Breast epithelium (tissue), 4 donors: ENCODE data around the gene IL12RB1. TPM values are rescaled to one million over a fixed set of nuclear protein-coding genes. Genes with fewer than 3 reads are reported as not detected.
A peak's percentile ranks its signal among the peaks of the same experiment; 100 is the strongest.
"Not testable (repeated sequence)": the region's sequence is repeated elsewhere in the genome, so short reads cannot be mapped to it uniquely, and the experiment has no call there.

Experiments
- DNase-seq, 2 donors: peaks; one replicate each; pipeline ENCODE4 v3.0.0-alpha.2; 2019; ENCODE audit warnings: low spot score in 2 of 2
- H3K27ac ChIP-seq, 2 donors: fragments of 200-600 bp; sonication (generic) in 1 of 2; one replicate each; pipeline ENCODE4 v1.5.1; 2016 to 2019; ENCODE audit warnings: mild to moderate bottlenecking in 1 of 2
- H3K27me3 ChIP-seq, 2 donors: fragments of 200-600 bp; sonication (generic) in 1 of 2; one replicate each; pipeline versions ENCODE4 v1.5.1 to v1.6.0; 2017 to 2019; ENCODE audit warnings: control low read depth in 1 of 2, mild to moderate bottlenecking in 1 of 2
- H3K36me3 ChIP-seq: fragments of 200-600 bp; one replicate; pipeline ENCODE4 v1.5.1; 2019
- H3K4me1 ChIP-seq, 2 donors: fragments of 200-600 bp; sonication (generic); one replicate each; pipeline ENCODE4 v1.5.1; 2016 to 2019; ENCODE audit warnings: control low read depth in 1 of 2
- H3K4me3 ChIP-seq, 3 donors: fragments of 200-600 bp; sonication (generic); 1 replicate in 2 of 3; 2 replicates in 1 of 3; pipeline ENCODE4 v1.5.1; 2016 to 2019; ENCODE audit warnings: mild to moderate bottlenecking in 3 of 3, moderate library complexity in 2 of 3
- H3K9me3 ChIP-seq, 2 donors: fragments of 200-600 bp; sonication (generic) in 1 of 2; one replicate each; pipeline ENCODE4 v1.5.1; 2016 to 2019; ENCODE audit warnings: control low read depth in 1 of 2
- CTCF ChIP-seq, 3 donors: fragments of 450-650 bp; IDR thresholded peaks; one replicate each; pipeline ENCODE4 v1.5.1; 2016 to 2017; ENCODE audit warnings: antibody characterized with exemption in 3 of 3, mild to moderate bottlenecking in 3 of 3, moderate library complexity in 3 of 3
- POLR2A ChIP-seq: fragments of 450-650 bp; IDR thresholded peaks from one replicate; pipeline ENCODE4 v1.6.1; 2016; ENCODE audit warnings: antibody characterized with exemption, mild to moderate bottlenecking, moderate library complexity
- POLR2AphosphoS5 ChIP-seq, 3 donors: sonication (generic); formaldehyde crosslinking; IDR thresholded peaks; one replicate each; pipeline ENCODE4 v1.6.1; 2017; ENCODE audit warnings: antibody characterized with exemption in 3 of 3
- intact Hi-C: fragments of 100-400 bp; cut with DNase I; formaldehyde crosslinking; loops from one replicate; pipeline ENCODE4 v1.15.1; 2023; ENCODE audit warnings: low total_unique reads
- total RNA-seq, 3 donors: library from RNA; depleted of rRNA; stranded (reverse); fragments of >200 nt; gene quantifications; one replicate each; pipeline ENCODE4 v1.1.0, GENCODE V29; 2016

Gene IL12RB1
- total RNA-seq, 3 donors from 2014 or later = 0.98 to 2.1 (median 1.6) TPM

GRCh38 chr19:18031401-18031800 is 55.3 kb downstream of the IL12RB1 start:
- TF ChIP-seq POLR2AphosphoS5 (IDR thresholded peaks at IDR 0.05) = peak in 1 of 3 donors; percentile 24

GRCh38 chr19:18029617-18030338 is 57.0 kb downstream of the IL12RB1 start:
- no peak for TF ChIP-seq POLR2A
- TF ChIP-seq CTCF (IDR thresholded peaks at IDR 0.05) = no peak
- TF ChIP-seq POLR2AphosphoS5 (IDR thresholded peaks at IDR 0.05) = peak in 1 of 3 donors; percentile 9
- H3K27me3 ChIP-seq = no peaks in the 10 kb centered on the region
- DNase-seq = peak; percentile 75 to 78
- H3K36me3 ChIP-seq = no peaks in the 10 kb centered on the region
- no peak overlapping the region for H3K4me3 ChIP-seq
- peaks cover 0 to 9% of the 10 kb centered on the region in 2 donors for H3K4me1 ChIP-seq
- peak overlapping the region; percentile 72 to 78 for H3K27ac ChIP-seq
- intact Hi-C loops = no loop called here
- no peaks in the 10 kb centered on the region for H3K9me3 ChIP-seq

More at GRCh38 chr19:18031401-18031800, 55.3 kb downstream of the IL12RB1 start:
- H3K9me3 ChIP-seq, intact Hi-C loops, H3K27me3 ChIP-seq, H3K36me3 ChIP-seq, H3K4me1 ChIP-seq, H3K4me3 ChIP-seq, DNase-seq: not testable (repeated sequence)
- peak overlapping the region; percentile 48 to 72 for H3K27ac ChIP-seq

- Histone ChIP-seq H3K27me3 (no peaks in the 10 kb centered on the region), H3K4me3 (no peak overlapping the region), H3K4me1 (peaks cover 0 to 11% of the 10 kb centered on the region in 2 donors), H3K9me3 (no peaks in the 10 kb centered on the region), H3K36me3 (no peaks in the 10 kb centered on the region), H3K27ac (no peak overlapping the region)
- intact Hi-C loops = no loop called here
- no peak for TF ChIP-seq CTCF (IDR thresholded peaks at IDR 0.05)
- no peak for TF ChIP-seq POLR2A
- no peak for TF ChIP-seq POLR2AphosphoS5 (IDR thresholded peaks at IDR 0.05)
- DNase-seq = no peak
These were observed 59.6 kb downstream of the IL12RB1 start for GRCh38 chr19:18027151-18027550.

- H3K9me3 ChIP-seq = no peaks in the 10 kb centered on the region
- H3K27ac ChIP-seq = peak overlapping the region; percentile 86 to 96
- H3K36me3 ChIP-seq = no peaks in the 10 kb centered on the region
- H3K4me3 ChIP-seq = no peak overlapping the region
- peak in 1 of 2 donors; percentile 78 for DNase-seq
- no peaks in the 10 kb centered on the region for H3K27me3 ChIP-seq
- TF ChIP-seq POLR2A (no peak), POLR2AphosphoS5 (IDR thresholded peaks at IDR 0.05) (peak; percentile 74 to 93 (median 80)), CTCF (IDR thresholded peaks at IDR 0.05) (no peak)
- intact Hi-C loops = no loop called here
- H3K4me1 ChIP-seq = peaks cover 18 to 26% of the 10 kb centered on the region in 2 donors
These were observed 63.0 kb downstream of the IL12RB1 start for GRCh38 chr19:18023622-18024251.

GRCh38 chr19:18021121-18021755 is 65.5 kb downstream of the IL12RB1 start:
- intact Hi-C loops = no loop called here
- Histone ChIP-seq H3K27ac (peak overlapping the region; percentile 86 to 96), H3K27me3 (no peaks in the 10 kb centered on the region), H3K36me3 (no peaks in the 10 kb centered on the region), H3K4me3 (peak overlapping the region in 1 of 3 donors; percentile 35), H3K4me1 (peaks cover 18 to 26% of the 10 kb centered on the region in 2 donors), H3K9me3 (no peaks in the 10 kb centered on the region)
- TF ChIP-seq CTCF (IDR thresholded peaks at IDR 0.05) (no peak), POLR2A (no peak), POLR2AphosphoS5 (IDR thresholded peaks at IDR 0.05) (peak; percentile 22 to 35 (median 27))
- peak; percentile 79 to 83 for DNase-seq
